ENCODE data around the gene GOLGA6L10.
"Not testable (repeated sequence)": the region's sequence is repeated elsewhere in the genome, so short reads cannot be mapped to it uniquely, and the experiment has no call there.

GRCh38 chr15:82343851-82344250 is 5.4 kb downstream of the GOLGA6L10 start:
- TF ChIP-seq CTCF, POLR2A (IDR thresholded peaks at IDR 0.05): not testable (repeated sequence)

All from uterus (tissue), 2 donors.